ENCODE results near the gene GAS7.

GAS7 gene

DNA sequence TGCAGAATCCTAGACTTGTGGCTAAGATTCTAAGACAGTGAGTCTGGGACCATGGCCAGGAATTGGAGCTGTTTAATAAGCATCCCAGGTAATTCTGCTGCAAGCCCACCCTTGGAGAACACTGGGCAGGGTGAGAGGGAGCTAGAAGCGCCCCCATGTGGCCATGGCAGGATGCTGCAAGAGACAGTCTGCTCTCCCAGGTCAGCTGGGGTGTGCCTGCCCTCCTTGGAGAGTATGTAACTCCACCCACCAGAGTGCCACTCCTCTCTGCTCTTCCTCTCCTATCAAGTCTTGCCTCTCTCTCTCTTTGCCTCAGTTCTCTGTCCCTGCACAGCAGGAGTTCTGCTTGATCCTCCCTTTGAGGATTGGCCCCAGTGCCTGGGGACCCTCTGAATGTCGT is 308.3 kb downstream of the GAS7 start:
- peak; percentile 36 for FAIRE-seq
- DNase-seq (ENCODE audit: extremely low spot score, insufficient read length, low read depth): peak; percentile 20

DNA sequence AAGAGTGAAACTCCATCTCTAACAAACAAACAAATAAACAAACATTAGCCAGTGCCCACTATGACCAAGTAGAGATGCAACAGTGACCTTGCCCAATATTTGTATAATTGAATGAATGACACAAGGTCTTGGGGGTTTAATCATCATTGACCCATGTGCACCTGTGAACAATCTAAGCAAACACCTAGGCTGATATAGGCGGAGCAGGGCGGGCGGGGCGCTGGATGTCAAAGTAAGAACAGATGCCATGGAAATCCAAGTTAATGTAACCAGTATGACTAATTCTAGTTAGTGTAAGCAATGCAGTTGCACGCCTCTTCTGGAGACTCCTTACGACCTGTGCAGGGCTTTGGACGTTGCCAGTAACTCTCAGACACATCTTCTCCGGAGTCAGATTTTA is 310.9 kb downstream of the GAS7 start:
- no peak for FAIRE-seq
- DNase-seq (ENCODE audit: extremely low spot score, insufficient read length, low read depth): no peak

DNA sequence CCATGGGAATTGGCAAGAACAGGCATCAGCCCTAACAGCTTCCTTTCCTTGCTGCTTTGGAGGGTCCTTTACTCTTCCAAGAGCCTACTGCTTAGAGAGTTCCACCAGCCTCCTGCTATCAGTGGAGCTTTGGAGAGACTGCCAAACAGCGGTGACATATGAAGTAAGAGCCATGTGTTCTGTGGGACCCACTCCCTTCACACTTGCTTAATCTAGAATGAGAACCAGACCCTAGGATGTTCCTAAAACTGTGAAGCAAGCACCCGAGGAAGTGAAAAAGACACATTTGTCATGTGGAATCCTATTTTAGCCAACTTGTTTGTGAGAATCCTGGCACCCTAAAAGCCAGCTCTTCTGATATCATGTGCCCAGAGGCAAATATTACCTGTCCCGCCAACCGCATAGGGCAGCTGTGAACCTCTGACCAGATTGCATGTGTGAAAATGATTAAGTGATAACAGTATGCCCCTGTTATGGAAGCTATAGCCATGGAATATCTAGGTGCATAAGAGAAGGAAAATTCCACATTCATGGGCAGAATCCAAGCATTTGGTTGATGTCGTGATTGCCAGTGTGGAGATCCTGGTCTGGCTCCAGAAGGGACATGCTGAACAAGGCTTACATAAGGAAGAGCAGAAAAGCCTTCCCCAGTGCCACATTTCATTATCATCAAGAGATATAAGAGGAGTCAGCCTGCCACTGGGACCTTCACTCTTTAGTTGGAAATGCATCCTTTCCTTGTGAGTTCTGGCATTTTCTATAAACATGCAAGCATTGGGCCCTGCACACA is 312.1 kb downstream of the GAS7 start:
- no peak for DNase-seq (ENCODE audit: extremely low spot score, insufficient read length, low read depth)
- FAIRE-seq: no peak

DNA sequence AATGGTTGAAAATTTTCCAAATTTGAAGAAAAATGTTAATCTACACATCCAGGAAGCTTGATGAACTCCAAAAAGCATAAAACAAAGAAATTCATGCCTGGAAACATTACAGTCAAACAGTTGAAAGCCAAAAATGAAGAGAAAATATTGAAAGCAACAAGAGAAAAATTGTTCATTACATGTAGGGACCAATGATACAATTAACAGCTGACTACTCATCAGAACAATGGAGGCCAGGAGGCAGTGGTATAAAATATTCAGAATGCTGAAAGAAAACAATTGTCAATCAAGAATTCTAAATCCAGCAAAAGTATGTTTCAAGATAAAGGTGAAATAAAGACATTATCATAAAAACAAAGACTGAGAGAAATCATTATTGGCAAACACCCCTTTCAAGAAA is 315.0 kb downstream of the GAS7 start:
- FAIRE-seq: no peak
- no peak for DNase-seq (ENCODE audit: extremely low spot score, insufficient read length, low read depth)

DNA sequence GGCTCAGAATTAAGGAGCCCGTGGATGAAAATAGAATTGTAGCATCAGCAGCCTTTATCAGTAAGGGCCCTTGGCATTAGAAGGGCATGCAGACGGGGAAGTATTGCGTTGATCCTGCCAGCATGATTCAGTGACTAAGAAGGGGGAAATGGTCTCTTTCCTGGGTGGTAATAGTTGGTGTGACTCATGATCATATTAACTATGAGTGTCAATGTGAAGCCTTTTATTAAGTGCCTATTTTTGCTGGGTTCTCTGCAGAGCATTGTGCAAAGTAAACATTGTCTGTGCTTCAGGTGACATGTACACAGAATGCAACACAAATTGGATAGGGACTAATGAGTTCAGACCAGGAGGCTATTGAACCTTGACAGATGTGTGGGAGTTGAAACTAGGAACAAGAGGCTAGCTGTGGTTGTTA is 317.8 kb downstream of the GAS7 start:
- FAIRE-seq (peak; percentile 15), DNase-seq (ENCODE audit: extremely low spot score, insufficient read length, low read depth) (peak; percentile 5)

DNA sequence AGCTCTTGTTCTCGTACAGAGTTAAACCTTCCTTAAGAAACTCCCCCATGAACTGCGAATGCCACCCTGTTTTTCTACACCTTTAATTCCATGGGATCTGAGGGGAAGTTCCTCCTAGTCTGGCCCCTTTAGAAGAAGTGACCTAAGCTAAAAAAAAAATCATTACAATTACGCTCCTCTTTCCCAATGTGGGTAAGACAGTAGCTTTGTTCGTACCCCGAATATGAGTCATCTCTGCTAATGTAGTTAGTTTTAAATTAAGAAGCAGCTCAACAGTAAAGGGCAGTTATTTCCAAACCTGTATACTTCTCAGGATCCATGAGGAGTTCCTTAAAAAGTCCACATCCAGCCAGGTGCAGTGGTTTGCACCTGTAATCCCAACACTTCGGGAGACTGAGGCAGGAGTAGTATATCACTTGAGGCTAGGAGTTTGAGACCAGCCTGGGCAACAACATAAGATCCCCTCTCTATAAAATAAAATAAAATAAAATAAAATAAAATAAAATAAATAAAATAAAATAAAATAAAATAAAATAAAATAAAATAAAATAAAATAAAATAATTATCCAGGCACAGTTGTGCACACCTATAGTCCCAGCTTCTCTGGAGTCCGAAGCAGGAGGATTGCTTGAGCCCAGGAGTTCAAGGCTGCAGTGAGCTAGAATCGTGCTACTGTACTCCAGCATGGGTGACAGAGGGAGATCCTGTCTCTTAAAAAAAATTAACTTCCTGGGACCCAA is 319.4 kb downstream of the GAS7 start:
- DNase-seq (ENCODE audit: extremely low spot score, insufficient read length, low read depth) (no peak), FAIRE-seq (no peak)

DNA sequence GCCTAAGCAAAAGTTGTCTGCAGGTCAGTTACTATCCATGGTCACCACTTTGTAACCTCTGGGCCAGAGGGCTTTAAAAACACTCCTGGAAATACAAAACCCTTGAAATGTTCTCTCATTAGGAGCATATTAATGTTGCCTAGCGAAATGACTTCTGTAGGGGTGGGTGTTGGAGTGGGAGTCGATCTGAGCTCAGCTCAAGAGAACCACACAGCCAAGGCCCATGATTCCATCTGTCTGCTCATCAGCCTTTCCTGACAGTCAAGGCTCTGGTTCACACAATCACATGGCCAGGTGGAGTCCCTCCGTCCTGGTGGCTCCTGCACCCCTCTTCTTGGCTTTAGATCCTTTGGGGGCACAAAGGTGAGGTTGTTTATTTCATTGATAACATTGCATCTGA is 320.1 kb downstream of the GAS7 start:
- DNase-seq (ENCODE audit: extremely low spot score, insufficient read length, low read depth) (no peak), FAIRE-seq (no peak)

DNA sequence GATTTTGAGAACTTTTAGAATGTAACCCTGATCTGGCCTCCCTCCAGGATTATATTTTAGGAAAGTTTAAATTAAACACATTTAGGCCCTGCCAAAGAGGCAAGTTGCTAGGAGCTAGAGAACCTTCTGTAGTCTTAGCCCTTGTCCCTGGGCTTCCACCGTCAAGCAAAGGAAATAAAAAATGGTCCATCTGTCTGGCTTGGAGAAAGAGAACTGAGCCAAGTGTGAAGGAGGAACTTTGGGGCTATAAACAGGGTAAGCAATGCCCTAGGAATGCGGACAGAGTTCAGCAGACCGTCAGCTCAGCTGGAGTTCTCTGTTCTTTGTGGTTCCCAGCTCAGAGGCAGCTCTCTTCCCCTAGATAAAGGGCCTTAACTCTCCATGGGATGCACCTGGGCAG is 323.0 kb downstream of the GAS7 start:
- FAIRE-seq (no peak), DNase-seq (ENCODE audit: extremely low spot score, insufficient read length, low read depth) (no peak)

DNA sequence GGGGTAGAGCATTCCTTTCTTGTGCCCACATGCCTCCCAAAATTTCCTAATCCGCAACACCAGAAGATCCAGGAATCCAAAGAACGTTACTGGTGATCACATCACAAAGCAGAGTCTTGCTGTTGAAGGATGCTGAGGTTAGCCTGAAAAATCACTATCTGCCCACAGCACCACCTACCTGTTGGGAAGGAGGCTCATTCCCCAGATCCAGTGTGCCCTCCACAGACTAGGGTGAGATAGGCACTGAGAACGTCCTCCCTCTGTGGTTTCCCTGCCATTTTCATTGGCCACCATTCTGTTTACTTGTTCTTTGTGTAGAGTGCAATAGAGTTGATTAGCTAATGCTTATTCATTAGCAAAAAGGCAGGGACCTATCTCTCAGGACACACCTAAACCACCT is 323.7 kb downstream of the GAS7 start:
- no peak for DNase-seq (ENCODE audit: extremely low spot score, insufficient read length, low read depth)
- no peak for FAIRE-seq

DNA sequence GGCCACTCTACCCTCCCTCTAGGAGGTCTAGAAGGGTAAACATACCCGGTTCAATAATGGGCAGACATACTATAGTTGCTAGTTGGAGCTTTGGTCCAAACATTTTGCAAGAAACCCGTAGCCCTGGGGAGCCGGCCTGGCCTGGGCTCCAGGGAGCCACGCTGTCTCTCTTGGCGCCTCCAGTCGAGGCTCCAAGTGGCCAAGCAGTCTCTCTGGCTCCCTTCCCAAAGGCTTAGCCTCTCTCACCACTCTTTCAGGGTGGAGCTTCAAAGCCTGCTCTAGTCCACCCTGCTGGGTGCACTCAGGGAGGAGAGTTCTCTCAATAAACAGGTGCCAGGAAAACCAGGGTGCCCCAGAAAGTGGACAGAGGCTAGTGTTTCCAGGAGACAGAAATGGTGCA is 325.6 kb downstream of the GAS7 start:
- FAIRE-seq: no peak
- DNase-seq (ENCODE audit: extremely low spot score, insufficient read length, low read depth): no peak

DNA sequence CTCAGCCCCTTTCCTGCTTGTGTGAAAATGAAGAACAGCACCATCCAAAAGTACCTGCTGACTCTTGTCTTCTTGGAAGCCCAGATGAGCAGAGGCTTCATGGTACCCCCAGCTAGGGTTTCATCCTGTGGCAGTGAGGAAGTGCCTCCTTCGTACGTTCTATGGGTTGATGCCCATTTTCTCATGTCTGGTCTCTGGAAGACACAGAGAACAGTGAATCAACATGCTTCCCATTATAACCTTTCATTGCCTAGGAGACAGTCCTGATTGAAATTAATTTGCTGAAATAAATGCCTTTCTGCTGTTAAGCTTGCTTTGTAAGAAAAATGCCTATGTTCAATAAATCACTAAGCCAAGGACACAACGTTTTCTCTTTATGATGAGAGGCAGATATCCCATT is 329.9 kb downstream of the GAS7 start:
- DNase-seq (ENCODE audit: extremely low spot score, insufficient read length, low read depth): no peak
- FAIRE-seq: no peak

DNA sequence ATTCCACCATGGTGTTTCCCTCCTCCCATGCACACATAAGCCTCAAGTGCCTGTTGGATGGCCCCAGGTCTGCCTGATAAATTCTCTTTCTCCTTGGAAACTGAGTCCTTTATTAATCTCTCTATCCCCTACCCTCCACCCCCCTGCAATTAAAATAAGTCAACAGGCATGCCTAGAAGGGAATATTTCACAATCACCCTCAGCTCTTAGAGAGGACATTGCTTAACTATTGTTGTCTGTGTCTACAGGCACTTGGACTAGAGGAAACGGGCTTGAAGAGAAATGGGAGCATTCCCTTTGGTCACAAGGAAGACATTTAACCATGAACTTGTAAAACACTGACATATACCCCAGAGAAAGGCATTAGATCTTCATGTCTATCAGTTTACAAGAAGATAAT is 332.8 kb downstream of the GAS7 start:
- FAIRE-seq: no peak
- DNase-seq (ENCODE audit: extremely low spot score, insufficient read length, low read depth): no peak

DNA sequence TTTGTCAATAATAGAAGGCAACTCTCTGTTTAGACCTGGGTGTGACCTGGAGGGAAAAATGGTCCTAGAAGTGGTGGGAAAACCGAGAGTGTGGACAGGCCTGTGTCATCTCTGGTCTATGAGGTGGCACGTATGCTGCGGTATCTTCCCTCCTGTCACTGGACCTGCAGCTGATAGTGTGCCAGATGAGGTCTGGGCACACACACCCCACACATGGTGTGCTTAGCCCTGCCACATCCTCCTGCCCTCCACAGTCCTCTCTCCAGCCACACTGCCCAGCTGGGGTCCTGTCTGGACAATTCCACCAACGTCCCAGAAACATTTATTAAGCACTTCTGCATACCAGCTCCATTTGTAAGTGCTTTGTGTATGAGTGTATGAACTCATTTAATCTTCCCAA is 335.5 kb downstream of the GAS7 start:
- no peak for DNase-seq (ENCODE audit: extremely low spot score, insufficient read length, low read depth)
- no peak for FAIRE-seq

DNA sequence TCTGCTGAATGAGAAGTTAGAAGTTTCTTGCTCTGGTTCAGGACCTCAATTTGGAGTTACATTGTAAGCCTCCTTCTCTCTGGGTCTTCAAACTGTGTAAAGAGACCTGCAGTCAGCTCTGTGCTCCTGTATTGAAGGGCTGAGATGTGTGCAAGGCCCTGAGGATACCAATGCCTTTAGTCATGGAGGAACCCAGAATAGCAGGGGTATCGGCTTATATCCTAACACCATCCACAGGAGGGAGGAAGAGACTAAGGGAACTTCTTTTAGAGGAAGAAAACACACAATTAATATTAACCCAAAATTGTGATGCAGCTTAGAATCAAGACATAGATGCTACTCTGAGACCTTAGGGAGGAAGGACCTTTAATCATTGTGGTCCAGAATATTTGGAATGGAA is 336.2 kb downstream of the GAS7 start:
- DNase-seq (ENCODE audit: extremely low spot score, insufficient read length, low read depth) (no peak), FAIRE-seq (no peak)

DNA sequence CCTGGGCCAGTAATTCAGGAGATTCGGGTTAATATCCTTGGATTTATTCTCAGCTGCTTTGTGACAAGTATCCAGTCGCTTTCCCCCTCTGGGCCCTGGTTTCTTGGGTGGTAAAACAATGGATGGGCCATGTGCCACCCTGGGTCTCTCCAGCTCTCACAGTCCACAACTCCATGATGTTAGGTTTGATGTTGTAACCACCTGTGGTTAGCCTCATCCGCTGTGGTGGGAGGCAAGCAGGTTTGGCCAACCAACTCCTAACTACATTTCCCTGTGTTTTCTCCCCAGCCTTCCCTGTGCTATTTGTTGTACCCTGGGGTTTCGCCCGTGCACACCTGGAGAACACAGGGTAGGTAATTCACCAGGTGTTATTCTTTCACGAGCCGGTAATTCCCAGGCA is 337.6 kb downstream of the GAS7 start:
- no peak for DNase-seq (ENCODE audit: extremely low spot score, insufficient read length, low read depth)
- FAIRE-seq: no peak

Data from GM18507 (cell line).